WTC11 (cell line): ENCODE measurements around the gene RPTOR.

Experiments used
- CREB1 ChIP-seq: sonication (generic); formaldehyde crosslinking; IDR thresholded peaks from 2 replicates; pipeline ENCODE4 v1.8.0; 2023; ENCODE audit warnings: mild to moderate bottlenecking, missing genetic modification reagents
- SP1 ChIP-seq: sonication (generic); formaldehyde crosslinking; conservative IDR thresholded peaks from 2 replicates; pipeline ENCODE4 v1.8.1; 2022; ENCODE audit warnings: missing genetic modification reagents
- TP53 ChIP-seq: sonication (generic); formaldehyde crosslinking; IDR thresholded peaks from 2 replicates; pipeline ENCODE4 v1.8.1; 2023; ENCODE audit warnings: mild to moderate bottlenecking, missing genetic modification reagents
- ZNF232 ChIP-seq: sonication (generic); formaldehyde crosslinking; IDR thresholded peaks from 2 replicates; pipeline ENCODE4 v1.8.0; 2022; ENCODE audit warnings: mild to moderate bottlenecking, missing genetic modification reagents
- TF ChIP-seq, protein P1 (sequence below): sonication (generic); formaldehyde crosslinking; IDR thresholded peaks from 2 replicates; pipeline ENCODE4 v1.8.0; 2022; ENCODE audit warnings: mild to moderate bottlenecking, missing genetic modification reagents
- TF ChIP-seq, protein P2 (sequence below): fragments of 200-600 bp; IDR thresholded peaks from 2 replicates; pipeline ENCODE4 v1.8.0; 2022; ENCODE audit warnings: antibody characterized with exemption
- TF ChIP-seq, protein P3 (sequence below): sonication (generic); formaldehyde crosslinking; IDR thresholded peaks from 2 replicates; pipeline ENCODE4 v1.8.0; 2023; ENCODE audit warnings: missing genetic modification reagents
- TF ChIP-seq, protein P4 (sequence below): sonication (generic); formaldehyde crosslinking; IDR thresholded peaks from 2 replicates; pipeline ENCODE4 v1.8.1; 2022; ENCODE audit warnings: low read depth, missing genetic modification reagents, borderline replicate concordance

DNA sequence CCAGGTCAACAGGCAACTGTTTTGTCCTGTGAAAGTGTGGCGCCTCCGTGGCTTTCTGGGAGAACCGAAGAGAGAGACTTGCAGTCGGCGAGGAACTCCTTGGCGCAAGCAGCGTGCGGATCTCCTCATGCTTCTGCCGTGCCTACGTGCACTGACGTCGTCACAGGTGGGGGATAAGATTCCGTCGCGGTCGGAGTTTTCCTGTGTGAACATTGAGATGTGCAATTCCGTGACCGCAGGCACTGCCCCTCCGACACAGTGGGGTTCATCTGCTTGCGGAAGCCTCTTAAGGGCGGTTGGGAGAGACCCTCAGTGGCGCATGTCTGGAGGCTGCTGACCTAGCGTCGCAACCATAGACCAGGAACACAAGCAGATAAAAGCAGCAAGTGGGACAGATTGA is 234.7 kb downstream of the RPTOR start:
- TF ChIP-seq, protein P1, sequence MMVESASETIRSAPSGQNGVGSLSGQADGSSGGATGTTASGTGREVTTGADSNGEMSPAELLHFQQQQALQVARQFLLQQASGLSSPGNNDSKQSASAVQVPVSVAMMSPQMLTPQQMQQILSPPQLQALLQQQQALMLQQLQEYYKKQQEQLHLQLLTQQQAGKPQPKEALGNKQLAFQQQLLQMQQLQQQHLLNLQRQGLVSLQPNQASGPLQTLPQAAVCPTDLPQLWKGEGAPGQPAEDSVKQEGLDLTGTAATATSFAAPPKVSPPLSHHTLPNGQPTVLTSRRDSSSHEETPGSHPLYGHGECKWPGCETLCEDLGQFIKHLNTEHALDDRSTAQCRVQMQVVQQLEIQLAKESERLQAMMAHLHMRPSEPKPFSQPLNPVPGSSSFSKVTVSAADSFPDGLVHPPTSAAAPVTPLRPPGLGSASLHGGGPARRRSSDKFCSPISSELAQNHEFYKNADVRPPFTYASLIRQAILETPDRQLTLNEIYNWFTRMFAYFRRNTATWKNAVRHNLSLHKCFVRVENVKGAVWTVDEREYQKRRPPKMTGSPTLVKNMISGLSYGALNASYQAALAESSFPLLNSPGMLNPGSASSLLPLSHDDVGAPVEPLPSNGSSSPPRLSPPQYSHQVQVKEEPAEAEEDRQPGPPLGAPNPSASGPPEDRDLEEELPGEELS (CRISPR knock-in tag) = no peak
- TF ChIP-seq, protein P2, sequence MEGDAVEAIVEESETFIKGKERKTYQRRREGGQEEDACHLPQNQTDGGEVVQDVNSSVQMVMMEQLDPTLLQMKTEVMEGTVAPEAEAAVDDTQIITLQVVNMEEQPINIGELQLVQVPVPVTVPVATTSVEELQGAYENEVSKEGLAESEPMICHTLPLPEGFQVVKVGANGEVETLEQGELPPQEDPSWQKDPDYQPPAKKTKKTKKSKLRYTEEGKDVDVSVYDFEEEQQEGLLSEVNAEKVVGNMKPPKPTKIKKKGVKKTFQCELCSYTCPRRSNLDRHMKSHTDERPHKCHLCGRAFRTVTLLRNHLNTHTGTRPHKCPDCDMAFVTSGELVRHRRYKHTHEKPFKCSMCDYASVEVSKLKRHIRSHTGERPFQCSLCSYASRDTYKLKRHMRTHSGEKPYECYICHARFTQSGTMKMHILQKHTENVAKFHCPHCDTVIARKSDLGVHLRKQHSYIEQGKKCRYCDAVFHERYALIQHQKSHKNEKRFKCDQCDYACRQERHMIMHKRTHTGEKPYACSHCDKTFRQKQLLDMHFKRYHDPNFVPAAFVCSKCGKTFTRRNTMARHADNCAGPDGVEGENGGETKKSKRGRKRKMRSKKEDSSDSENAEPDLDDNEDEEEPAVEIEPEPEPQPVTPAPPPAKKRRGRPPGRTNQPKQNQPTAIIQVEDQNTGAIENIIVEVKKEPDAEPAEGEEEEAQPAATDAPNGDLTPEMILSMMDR = no peak
- TF ChIP-seq, protein P3, sequence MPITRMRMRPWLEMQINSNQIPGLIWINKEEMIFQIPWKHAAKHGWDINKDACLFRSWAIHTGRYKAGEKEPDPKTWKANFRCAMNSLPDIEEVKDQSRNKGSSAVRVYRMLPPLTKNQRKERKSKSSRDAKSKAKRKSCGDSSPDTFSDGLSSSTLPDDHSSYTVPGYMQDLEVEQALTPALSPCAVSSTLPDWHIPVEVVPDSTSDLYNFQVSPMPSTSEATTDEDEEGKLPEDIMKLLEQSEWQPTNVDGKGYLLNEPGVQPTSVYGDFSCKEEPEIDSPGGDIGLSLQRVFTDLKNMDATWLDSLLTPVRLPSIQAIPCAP (CRISPR knock-in tag) = no peak
- TF ChIP-seq, protein P4, sequence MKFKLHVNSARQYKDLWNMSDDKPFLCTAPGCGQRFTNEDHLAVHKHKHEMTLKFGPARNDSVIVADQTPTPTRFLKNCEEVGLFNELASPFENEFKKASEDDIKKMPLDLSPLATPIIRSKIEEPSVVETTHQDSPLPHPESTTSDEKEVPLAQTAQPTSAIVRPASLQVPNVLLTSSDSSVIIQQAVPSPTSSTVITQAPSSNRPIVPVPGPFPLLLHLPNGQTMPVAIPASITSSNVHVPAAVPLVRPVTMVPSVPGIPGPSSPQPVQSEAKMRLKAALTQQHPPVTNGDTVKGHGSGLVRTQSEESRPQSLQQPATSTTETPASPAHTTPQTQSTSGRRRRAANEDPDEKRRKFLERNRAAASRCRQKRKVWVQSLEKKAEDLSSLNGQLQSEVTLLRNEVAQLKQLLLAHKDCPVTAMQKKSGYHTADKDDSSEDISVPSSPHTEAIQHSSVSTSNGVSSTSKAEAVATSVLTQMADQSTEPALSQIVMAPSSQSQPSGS (CRISPR knock-in tag) = no peak
- TF ChIP-seq CREB1 (CRISPR knock-in tag) (no peak), TP53 (CRISPR knock-in tag) (no peak), ZNF232 (CRISPR knock-in tag) (no peak), SP1 (no peak)
